K562 (cell line): ENCODE data around the gene PITHD1. TPM values are rescaled to one million over a fixed set of nuclear protein-coding genes. Genes with fewer than 3 reads are reported as not detected.

Source experiments
- ADNP ChIP-seq: fragments of 200-800 bp; sonication (Bioruptor generic); IDR thresholded peaks from 2 replicates; pipeline ENCODE4 v1.6.1; 2016; ENCODE audit warnings: missing genetic modification characterization, missing compliant biosample characterization
- BMI1 ChIP-seq: fragments of 150-350 bp; IDR thresholded peaks from 2 replicates; pipeline ENCODE4 v1.6.1; 2014; ENCODE audit warnings: low read length
- CBX8 ChIP-seq: fragments of 200-600 bp; sonication (generic); IDR thresholded peaks from 2 replicates; pipeline ENCODE4 v1.6.1; 2012; ENCODE audit warnings: borderline replicate concordance, mixed run types, low read depth, mild to moderate bottlenecking, moderate library complexity, mixed read lengths, low read length, control low read depth, inconsistent platforms; ENCODE audit not compliant: poor library complexity, severe bottlenecking; ENCODE audit errors: extremely low read depth
- CHD2 ChIP-seq: IDR thresholded peaks from 2 replicates; pipeline ENCODE4 v1.6.1; 2011; ENCODE audit warnings: low read depth, low read length
- CSDE1 ChIP-seq, 2 experiments: fragments of 450-650 bp; IDR thresholded peaks; 2 replicates each; pipeline ENCODE4 v1.6.1; 2016; ENCODE audit warnings: mild to moderate bottlenecking in 1 of 2
- L3MBTL2 ChIP-seq: fragments of 450-650 bp; IDR thresholded peaks from 2 replicates; pipeline ENCODE4 v1.6.1; 2016; ENCODE audit warnings: mild to moderate bottlenecking, moderate library complexity
- MBD2 ChIP-seq: sonication (generic); IDR thresholded peaks from 2 replicates; pipeline ENCODE4 v1.6.1; 2016; ENCODE audit warnings: low read depth, borderline replicate concordance
- MXI1 ChIP-seq: IDR thresholded peaks from 2 replicates; pipeline ENCODE4 v1.6.1; 2011; ENCODE audit warnings: low read depth, mild to moderate bottlenecking, improper control_type of control experiment, low read length
- NFE2L1 ChIP-seq: fragments of 450-650 bp; IDR thresholded peaks from 2 replicates; pipeline ENCODE4 v1.6.1; 2016; ENCODE audit warnings: missing genetic modification characterization, low read depth, mild to moderate bottlenecking, missing compliant biosample characterization, moderate library complexity, borderline replicate concordance
- NR2F6 ChIP-seq: fragments of 450-650 bp; formaldehyde crosslinking; IDR thresholded peaks from 2 replicates; pipeline ENCODE4 v1.4.0; 2020; ENCODE audit warnings: mild to moderate bottlenecking
- RBM34 ChIP-seq: fragments of 200-400 bp; formaldehyde crosslinking; IDR thresholded peaks from 2 replicates; pipeline ENCODE4 v1.6.1; 2018; ENCODE audit warnings: low read length, borderline replicate concordance; ENCODE audit not compliant: insufficient read depth
- SAFB ChIP-seq: fragments of 200-400 bp; formaldehyde crosslinking; IDR thresholded peaks from 2 replicates; pipeline ENCODE4 v1.6.1; 2017; ENCODE audit warnings: low read depth, low read length, borderline replicate concordance
- ZKSCAN3 ChIP-seq: fragments of 250-450 bp; sonication (Bioruptor Pico); IDR thresholded peaks from 2 replicates; pipeline ENCODE4 v1.4.0; 2020
- ZNF224 ChIP-seq: sonication (generic); formaldehyde crosslinking; IDR thresholded peaks from 2 replicates; pipeline ENCODE4 v1.8.0; 2022; ENCODE audit warnings: mild to moderate bottlenecking, missing genetic modification reagents
- ZNF253 ChIP-seq: fragments of 250-450 bp; sonication (Bioruptor Pico); conservative IDR thresholded peaks from 2 replicates; pipeline ENCODE4 v1.6.1; 2021; ENCODE audit warnings: mild to moderate bottlenecking
- ZNF551 ChIP-seq: fragments of 250-450 bp; sonication (Bioruptor Pico); IDR thresholded peaks from 2 replicates; pipeline ENCODE4 v1.5.0; 2021; ENCODE audit warnings: mild to moderate bottlenecking, moderate library complexity
- ZNF668 ChIP-seq: fragments of 250-450 bp; sonication (Bioruptor Pico); IDR thresholded peaks from 2 replicates; pipeline ENCODE4 v1.8.0; 2022; ENCODE audit warnings: mild to moderate bottlenecking, inconsistent platforms
- polyA plus RNA-seq, 8 experiments: library from polyadenylated mRNA; depleted of rRNA in 4 of 8; stranded (reverse) in 5 of 8; unstranded in 3 of 8; fragments of >200 nt; fragmentation: Nextera tagmentation in 2 of 8; fragmentation: Illumina TruSeq in 1 of 8; extraction: Ambion mirVana in 2 of 8; extraction: Trizol in 1 of 8; gene quantifications; 2 replicates each; pipeline versions ENCODE4 v1.2.1 to v1.2.3, GENCODE V29; 2011 to 2014; ENCODE audit warnings: inconsistent platforms in 1 of 8, missing spikeins in 1 of 8
- total RNA-seq, 7 experiments: library from RNA; depleted of rRNA in 6 of 7; stranded (reverse); fragments of >200 nt in 6 of 7; fragmentation: Illumina TruSeq in 2 of 7; extraction: Trizol in 2 of 7; gene quantifications; 2 replicates each; pipeline versions ENCODE4 v1.2.1 to v1.2.3, GENCODE V29; 2011 to 2021; ENCODE audit warnings: low replicate concordance in 1 of 7
- TF ChIP-seq, protein P1 (sequence below): fragments of 150-350 bp; IDR thresholded peaks from 2 replicates; pipeline ENCODE4 v1.6.1; 2014; ENCODE audit warnings: low read depth, mild to moderate bottlenecking, low read length, borderline replicate concordance
- TF ChIP-seq, protein P2 (sequence below): fragments of 450-650 bp; formaldehyde crosslinking; IDR thresholded peaks from 2 replicates; pipeline ENCODE4 v1.4.0; 2020; ENCODE audit warnings: mild to moderate bottlenecking
- TF ChIP-seq, protein P3 (sequence below): fragments of 450-650 bp; IDR thresholded peaks from 2 replicates; pipeline ENCODE4 v1.6.1; 2014; ENCODE audit warnings: low read depth, mild to moderate bottlenecking, moderate library complexity, borderline replicate concordance
- TF ChIP-seq, protein P4 (sequence below): sonication (generic); formaldehyde crosslinking; IDR thresholded peaks from 2 replicates; pipeline ENCODE4 v1.9.0; 2022; ENCODE audit warnings: mild to moderate bottlenecking, missing genetic modification reagents

The PITHD1 gene
- total and polyA plus RNA-seq, 9 of the 15 experiments (the other 6 are each of a cell fraction or from before 2014, with no cell fraction given), result 46.5 to 175 (median 149) TPM

DNA sequence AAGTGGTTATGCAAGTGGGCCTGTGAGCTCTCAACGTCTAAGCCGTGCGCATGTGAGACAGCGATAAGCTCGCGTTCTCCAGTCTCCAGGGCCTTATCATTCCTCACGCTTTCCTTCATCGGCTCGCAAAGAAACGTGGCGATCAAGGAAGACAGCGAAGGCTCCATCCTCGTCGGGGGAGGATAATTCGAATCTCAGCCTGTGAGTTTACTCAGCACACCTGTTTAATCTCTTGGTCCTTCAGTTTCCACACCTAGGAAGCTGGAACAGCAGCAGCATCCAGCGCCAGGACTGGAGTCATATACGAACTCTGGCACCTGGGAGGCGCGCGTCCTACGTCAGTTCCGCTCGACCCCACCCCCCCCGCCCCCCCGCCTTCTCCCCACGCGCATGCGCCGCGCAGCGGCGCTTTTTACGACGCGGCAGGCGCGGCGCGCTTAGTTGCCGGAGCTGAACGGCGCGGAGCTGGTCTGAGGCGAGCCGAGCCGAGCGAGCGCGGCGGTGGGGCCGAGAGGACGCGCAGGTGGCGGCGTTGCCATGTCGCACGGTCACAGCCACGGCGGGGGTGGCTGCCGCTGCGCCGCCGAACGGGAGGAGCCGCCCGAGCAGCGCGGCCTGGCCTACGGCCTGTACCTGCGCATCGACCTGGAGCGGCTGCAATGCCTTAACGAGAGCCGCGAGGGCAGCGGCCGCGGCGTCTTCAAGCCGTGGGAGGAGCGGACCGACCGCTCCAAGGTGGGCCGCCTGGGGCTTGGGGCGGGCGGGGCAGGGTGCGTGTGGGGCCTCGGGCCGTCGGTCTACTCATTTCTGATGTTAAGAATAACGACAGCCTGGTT is at the start of gene PITHD1 (continued):
- TF ChIP-seq, protein P1, sequence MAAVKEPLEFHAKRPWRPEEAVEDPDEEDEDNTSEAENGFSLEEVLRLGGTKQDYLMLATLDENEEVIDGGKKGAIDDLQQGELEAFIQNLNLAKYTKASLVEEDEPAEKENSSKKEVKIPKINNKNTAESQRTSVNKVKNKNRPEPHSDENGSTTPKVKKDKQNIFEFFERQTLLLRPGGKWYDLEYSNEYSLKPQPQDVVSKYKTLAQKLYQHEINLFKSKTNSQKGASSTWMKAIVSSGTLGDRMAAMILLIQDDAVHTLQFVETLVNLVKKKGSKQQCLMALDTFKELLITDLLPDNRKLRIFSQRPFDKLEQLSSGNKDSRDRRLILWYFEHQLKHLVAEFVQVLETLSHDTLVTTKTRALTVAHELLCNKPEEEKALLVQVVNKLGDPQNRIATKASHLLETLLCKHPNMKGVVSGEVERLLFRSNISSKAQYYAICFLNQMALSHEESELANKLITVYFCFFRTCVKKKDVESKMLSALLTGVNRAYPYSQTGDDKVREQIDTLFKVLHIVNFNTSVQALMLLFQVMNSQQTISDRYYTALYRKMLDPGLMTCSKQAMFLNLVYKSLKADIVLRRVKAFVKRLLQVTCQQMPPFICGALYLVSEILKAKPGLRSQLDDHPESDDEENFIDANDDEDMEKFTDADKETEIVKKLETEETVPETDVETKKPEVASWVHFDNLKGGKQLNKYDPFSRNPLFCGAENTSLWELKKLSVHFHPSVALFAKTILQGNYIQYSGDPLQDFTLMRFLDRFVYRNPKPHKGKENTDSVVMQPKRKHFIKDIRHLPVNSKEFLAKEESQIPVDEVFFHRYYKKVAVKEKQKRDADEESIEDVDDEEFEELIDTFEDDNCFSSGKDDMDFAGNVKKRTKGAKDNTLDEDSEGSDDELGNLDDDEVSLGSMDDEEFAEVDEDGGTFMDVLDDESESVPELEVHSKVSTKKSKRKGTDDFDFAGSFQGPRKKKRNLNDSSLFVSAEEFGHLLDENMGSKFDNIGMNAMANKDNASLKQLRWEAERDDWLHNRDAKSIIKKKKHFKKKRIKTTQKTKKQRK, result no peak
- no peak for TF ChIP-seq BMI1
- TF ChIP-seq CBX8, result no peak
- no peak for TF ChIP-seq SAFB
- no peak for TF ChIP-seq ZNF668
- TF ChIP-seq, protein P2, sequence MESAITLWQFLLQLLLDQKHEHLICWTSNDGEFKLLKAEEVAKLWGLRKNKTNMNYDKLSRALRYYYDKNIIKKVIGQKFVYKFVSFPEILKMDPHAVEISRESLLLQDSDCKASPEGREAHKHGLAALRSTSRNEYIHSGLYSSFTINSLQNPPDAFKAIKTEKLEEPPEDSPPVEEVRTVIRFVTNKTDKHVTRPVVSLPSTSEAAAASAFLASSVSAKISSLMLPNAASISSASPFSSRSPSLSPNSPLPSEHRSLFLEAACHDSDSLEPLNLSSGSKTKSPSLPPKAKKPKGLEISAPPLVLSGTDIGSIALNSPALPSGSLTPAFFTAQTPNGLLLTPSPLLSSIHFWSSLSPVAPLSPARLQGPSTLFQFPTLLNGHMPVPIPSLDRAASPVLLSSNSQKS, result no peak
- TF ChIP-seq ADNP (tag), result no peak
- TF ChIP-seq ZNF224 (CRISPR knock-in tag), result no peak
- TF ChIP-seq ZKSCAN3 (CRISPR knock-in tag), result no peak
- no peak for TF ChIP-seq CSDE1 (IDR thresholded peaks at IDR 0.05)
- no peak for TF ChIP-seq RBM34
- no peak for TF ChIP-seq ZNF253 (CRISPR knock-in tag)
- TF ChIP-seq CHD2, result peak; percentile 7; the same call in 1 of the 2 replicates
- peak; percentile 96 for TF ChIP-seq L3MBTL2
- TF ChIP-seq, protein P3, sequence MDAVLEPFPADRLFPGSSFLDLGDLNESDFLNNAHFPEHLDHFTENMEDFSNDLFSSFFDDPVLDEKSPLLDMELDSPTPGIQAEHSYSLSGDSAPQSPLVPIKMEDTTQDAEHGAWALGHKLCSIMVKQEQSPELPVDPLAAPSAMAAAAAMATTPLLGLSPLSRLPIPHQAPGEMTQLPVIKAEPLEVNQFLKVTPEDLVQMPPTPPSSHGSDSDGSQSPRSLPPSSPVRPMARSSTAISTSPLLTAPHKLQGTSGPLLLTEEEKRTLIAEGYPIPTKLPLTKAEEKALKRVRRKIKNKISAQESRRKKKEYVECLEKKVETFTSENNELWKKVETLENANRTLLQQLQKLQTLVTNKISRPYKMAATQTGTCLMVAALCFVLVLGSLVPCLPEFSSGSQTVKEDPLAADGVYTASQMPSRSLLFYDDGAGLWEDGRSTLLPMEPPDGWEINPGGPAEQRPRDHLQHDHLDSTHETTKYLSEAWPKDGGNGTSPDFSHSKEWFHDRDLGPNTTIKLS, result peak; percentile 96
- no peak for TF ChIP-seq NR2F6 (CRISPR knock-in tag)
- TF ChIP-seq, protein P4, sequence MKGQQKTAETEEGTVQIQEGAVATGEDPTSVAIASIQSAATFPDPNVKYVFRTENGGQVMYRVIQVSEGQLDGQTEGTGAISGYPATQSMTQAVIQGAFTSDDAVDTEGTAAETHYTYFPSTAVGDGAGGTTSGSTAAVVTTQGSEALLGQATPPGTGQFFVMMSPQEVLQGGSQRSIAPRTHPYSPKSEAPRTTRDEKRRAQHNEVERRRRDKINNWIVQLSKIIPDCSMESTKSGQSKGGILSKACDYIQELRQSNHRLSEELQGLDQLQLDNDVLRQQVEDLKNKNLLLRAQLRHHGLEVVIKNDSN, result 0 out of 2 replicates have a peak, but pooled peaks have one; percentile 4
- TF ChIP-seq MXI1, result peak; percentile 92
- TF ChIP-seq ZNF551 (CRISPR knock-in tag), result no peak
- peak; percentile 66 for TF ChIP-seq MBD2
- TF ChIP-seq NFE2L1 (tag), result no peak
